ENCODE results near the gene DCTN2.
"Not testable (repeated sequence)": the region's sequence is repeated elsewhere in the genome, so short reads cannot be mapped to it uniquely, and the experiment has no call there.

DCTN2 gene

GRCh38 chr12:57513677-57514076 is 33.3 kb downstream of the DCTN2 start:
- not testable (repeated sequence) for DNase-seq

GRCh38 chr12:57513266-57513665 is 33.7 kb downstream of the DCTN2 start:
- no peak for DNase-seq

DNA sequence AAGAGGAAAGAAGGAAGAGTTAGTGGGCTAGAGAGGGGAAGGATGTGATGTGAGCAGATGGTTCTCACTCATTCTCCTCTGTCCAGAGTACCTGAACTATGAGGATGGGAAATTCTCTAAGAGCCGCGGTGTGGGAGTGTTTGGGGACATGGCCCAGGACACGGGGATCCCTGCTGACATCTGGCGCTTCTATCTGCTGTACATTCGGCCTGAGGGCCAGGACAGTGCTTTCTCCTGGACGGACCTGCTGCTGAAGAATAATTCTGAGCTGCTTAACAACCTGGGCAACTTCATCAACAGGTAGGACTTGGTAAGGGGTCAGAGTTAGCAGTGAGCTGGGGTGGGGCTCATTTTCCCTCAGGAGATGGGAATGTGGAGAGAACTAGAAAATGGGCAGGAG is 34.3 kb downstream of the DCTN2 start:
- DNase-seq, result no peak

- no peak for DNase-seq
These were observed 35.2 kb downstream of the DCTN2 start for GRCh38 chr12:57511588-57512325.

GRCh38 chr12:57511161-57511560 is 35.8 kb downstream of the DCTN2 start:
- no peak for DNase-seq

DNA sequence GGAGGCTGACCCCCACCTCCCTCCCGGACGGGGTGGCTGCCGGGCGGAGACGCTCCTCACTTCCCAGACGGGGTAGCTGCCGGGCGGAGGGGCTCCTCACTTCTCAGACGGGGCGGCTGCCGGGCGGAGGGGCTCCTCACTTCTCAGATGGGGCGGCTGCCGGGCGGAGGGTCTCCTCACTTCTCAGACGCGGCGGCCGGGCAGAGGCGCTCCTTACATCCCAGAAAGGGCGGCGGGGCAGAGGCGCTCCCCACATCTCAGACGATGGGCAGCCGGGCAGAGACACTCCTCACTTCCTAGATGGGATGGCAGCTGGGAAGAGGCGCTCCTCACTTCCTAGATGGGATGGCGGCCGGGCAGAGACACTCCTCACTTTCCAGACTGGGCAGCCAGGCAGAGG is 39.2 kb downstream of the DCTN2 start:
- not testable (repeated sequence) for DNase-seq

DNA sequence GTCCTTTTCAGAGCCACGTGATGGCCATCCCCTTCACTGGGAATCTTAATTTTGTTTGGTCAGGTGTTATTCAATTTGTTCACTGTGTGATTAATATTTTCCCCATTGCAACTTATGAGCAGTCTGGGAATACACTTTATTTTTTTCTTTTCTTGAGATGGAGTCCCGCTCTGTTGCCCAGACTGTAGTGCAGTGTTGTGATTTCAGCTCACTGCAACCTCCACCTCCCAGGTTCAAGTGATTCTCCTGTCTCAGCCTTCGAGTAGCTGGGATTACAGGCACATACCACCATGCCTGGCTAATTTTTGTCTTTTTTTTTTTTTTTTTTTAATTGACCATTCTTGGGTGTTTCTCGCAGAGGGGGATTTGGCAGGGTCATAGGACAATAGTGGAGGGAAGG is 40.5 kb downstream of the DCTN2 start:
- DNase-seq, result not testable (repeated sequence)

- DNase-seq, result not testable (repeated sequence)
These were observed 44.6 kb downstream of the DCTN2 start for GRCh38 chr12:57502311-57502969.

GRCh38 chr12:57500213-57500612 is 46.8 kb downstream of the DCTN2 start:
- no peak for DNase-seq

DNA sequence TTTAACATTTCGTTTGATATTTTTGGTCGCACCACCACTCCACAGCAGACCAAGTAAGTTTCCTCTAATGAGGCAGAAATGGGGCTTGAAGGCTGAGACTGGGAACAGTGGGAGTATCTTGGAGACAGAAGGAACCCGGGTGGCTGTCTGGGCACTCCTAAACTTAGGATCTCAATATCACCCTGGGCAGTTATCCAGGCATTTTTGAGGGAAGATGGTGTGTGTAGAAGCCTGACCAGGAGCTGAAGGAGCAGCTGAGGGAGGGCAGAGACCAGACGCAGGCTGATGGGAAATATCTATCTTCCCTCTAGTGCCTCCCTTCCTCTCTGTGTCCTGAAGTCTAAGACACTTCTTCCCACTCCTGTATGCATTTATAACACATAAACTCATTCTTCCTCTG is 48.4 kb downstream of the DCTN2 start:
- DNase-seq, result no peak

DNA sequence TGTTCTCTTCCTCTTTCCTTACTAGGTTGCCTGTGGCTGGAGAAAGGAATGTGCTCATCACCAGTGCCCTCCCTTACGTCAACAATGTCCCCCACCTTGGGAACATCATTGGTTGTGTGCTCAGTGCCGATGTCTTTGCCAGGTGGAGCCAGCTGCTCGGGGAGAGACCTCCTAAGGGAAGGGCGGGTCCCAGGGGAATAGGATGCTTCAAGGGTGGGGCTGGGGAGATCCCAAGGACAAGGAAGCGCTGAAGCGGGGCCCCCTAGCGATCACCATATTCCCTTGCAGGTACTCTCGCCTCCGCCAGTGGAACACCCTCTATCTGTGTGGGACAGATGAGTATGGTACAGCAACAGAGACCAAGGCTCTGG is 48.9 kb downstream of the DCTN2 start:
- no peak for DNase-seq

- no peak for DNase-seq
These were observed 49.5 kb downstream of the DCTN2 start for GRCh38 chr12:57497223-57498131.

DNA sequence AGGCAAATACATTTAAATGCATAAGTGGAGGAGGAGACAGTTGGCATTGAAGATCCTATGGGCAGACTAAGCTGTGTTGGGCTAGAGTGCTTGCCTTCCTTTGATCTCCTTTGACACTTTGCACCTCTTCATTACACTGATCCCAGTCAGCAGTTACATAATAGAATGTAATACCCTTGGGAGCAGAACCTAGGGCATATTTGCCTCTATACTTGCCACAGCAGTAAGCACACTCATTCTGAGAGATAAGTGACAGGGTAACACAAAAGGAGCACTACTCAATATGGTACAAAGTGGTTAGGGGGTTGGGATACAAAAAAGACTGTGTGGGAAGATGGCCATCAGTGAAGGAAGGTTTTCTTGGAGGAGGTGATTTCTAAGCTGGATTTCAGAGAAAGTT is 50.2 kb downstream of the DCTN2 start:
- no peak for DNase-seq

GRCh38 chr12:57495051-57495701 is 51.8 kb downstream of the DCTN2 start:
- DNase-seq, result not testable (repeated sequence)

DNA sequence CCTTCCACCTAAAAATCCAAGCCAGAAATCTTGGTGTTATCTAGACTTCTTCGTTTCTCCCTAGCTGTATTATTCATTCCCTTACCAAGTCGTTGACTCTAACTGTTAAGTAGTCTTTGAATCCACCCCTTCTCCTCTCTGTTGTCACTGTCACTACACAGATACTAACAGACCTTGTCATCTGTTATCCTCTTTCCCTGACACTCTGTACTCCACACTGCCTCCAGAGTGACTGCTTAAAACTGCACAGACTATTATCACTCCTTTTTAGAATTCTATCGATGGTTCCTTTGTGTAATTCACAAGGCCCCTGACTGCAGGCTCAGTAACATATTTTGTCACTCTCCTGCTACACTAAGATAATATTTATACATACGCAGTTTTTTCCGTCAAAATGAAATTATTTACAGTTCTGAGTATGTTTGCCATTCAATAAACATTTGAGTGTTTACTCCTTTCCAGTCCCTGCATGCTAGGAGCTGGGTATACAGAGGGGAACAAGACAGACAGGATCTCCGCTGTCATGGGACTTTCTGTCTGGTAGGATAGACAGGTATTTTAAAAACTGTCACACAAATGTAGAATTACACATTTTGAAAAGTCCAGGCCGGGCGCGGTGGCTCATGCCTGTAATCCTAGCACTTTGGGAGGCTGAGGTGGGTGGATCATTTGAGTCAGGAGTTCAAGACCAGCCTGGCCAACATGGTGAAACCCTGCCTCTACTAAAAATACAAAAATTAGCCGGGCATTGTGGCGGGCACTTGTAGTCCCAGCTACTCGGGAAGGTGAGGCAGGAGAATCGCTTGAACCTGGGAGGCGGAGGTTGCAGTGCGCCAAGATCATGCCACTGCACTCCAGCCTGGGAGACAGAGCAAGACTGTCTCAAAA is 55.4 kb downstream of the DCTN2 start:
- DNase-seq, result no peak

GRCh38 chr12:57490126-57490525 is 56.9 kb downstream of the DCTN2 start:
- DNase-seq, result no peak

GRCh38 chr12:57489157-57489641 is 57.8 kb downstream of the DCTN2 start:
- DNase-seq, result no peak

DNA sequence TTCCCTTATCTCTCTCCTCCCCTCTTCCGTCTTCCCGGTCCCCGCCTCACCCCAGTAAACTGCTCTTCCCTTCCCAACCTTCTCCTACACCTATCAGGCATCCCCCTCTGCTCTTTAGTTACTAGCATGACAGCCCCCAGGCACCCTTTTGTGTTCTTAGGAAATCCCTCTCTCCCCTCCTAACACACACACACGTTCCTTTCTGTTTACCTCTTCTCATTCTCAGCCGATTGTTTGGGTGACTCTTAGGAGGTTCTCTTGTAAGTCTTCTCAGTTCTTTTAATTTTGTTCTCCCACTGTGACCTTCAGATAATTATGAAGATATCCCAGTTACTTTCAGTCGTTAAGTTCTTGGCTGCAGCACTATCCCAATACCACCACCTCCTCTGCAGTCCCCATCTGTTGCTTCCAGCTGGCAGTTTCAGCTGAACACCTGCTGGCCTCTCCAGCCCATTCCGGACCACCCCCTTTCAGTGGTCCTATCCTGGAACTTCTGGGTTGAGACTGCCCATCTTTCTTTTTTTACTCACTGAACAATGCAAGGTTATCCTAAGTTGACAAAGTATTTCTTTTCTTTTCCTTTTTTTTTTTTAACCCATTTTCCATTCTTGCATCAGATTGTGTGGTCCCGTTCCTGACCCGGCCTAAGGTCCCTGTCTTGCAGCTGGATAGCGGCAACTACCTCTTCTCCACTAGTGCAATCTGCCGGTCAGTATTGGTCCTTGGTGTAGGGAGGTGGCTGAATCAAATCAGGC is 58.4 kb downstream of the DCTN2 start:
- DNase-seq, result no peak

- DNase-seq, result peak; percentile 96
These were observed 59.2 kb downstream of the DCTN2 start, which contains the start of gene MARS1 for GRCh38 chr12:57487597-57488401. MARS1 (plus strand) TSS chr12:57488068; CDS start chr12:57488091, 23 bp downstream.

DNA sequence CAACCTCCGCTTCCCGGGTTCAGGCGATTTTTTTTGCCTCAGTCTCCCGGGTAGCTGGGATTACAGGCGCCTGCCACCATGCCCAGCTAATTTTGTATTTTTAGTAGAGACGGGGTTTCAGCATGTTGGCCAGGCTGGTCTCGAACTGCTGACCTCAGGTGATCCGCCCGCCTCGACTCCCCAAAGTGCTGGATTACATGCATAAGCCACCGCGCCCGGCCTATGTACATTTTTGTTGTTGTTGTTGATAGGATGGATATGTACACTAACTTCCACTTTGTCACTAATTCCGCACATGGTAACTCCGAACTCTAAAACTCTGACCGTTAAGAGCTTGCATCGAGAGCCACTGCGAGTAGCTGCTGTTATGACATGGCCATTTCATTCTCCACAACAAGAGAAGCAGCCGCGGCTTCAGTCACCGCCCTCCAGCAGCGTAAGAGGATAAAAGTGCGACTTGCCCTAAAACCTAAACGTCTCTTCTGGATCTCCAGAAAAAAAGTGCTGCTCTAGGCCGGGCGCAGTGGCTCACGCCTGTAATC is 59.9 kb downstream of the DCTN2 start:
- no peak for DNase-seq

Measured in CD4-positive, alpha-beta T cell treated with Interleukin-10 for 1 hour (primary cell).